HepG2 (cell line): ENCODE measurements around the gene DGCR8. TPM values are rescaled to one million over a fixed set of nuclear protein-coding genes. Genes with fewer than 3 reads are reported as not detected.

Experiments
- ATAC-seq: fragments of 200-7000 bp; cut with Tn5 transposase; 3 replicates; pipeline ENCODE4 v1.9.1; 2020; ENCODE audit warnings: mild to moderate bottlenecking, moderate library complexity
- BruUV-seq: library from RNA; stranded (reverse); fragments of 400-500 nt; replicated peaks from 2 replicates; lab custom pipeline; 2021; lab: Mats Ljungman, UMichigan
- CTCF ChIA-PET: fragments of 300-600 bp; formaldehyde crosslinking; extraction: SDS; loops from one replicate; lab custom pipeline; 2021; ENCODE audit warnings: low total read pairs, inconsistent platforms, low intra/inter-chr PET ratio; lab: Yijun Ruan, JAX
- POLR2A ChIA-PET: fragments of 350-600 bp; sonication (Branson Sonifier 250); formaldehyde crosslinking; loops from one replicate; lab custom pipeline; 2020; ENCODE audit warnings: antibody characterized with exemption, inconsistent platforms; lab: Yijun Ruan, JAX
- DNase-seq: peaks from one replicate; pipeline ENCODE4 v3.0.0-alpha.2; 2015; ENCODE audit warnings: low spot score
- FAIRE-seq: peaks from 3 replicates; lab custom pipeline; 2011; peaks lifted over from hg19 to GRCh38; lab: Jason Lieb, UNC
- H2AFZ ChIP-seq: one replicate; pipeline ENCODE4 v1.6.1; 2011; ENCODE audit warnings: low read length, inconsistent platforms
- H3K27ac ChIP-seq: fragments of 300-600 bp; 3 replicates; pipeline ENCODE4 v1.8.0; 2011; ENCODE audit warnings: mixed run types, mild to moderate bottlenecking, mixed read lengths, low read length, inconsistent platforms; ENCODE audit not compliant: insufficient read depth; ENCODE audit errors: extremely low read length
- H3K27me3 ChIP-seq, 2 experiments: fragments of 200-600 bp in 1 of 2; 2 replicates in 1 of 2; 3 replicates in 1 of 2; pipeline versions ENCODE4 v1.6.0 to v1.8.0; 2011; ENCODE audit warnings: low read length in 2 of 2, mild to moderate bottlenecking in 2 of 2, moderate library complexity in 2 of 2, inconsistent platforms in 1 of 2; ENCODE audit not compliant: insufficient read depth in 2 of 2, control insufficient read depth in 1 of 2
- H3K36me3 ChIP-seq, 2 experiments: fragments of 200-600 bp in 1 of 2; replicated peaks in 1 of 2; 2 replicates in 1 of 2; 3 replicates in 1 of 2; pipeline versions ENCODE4 v1.5.1 to v1.8.0; 2011; ENCODE audit warnings: low read length in 2 of 2, inconsistent platforms in 1 of 2; ENCODE audit not compliant: insufficient read depth in 2 of 2, control insufficient read depth in 1 of 2
- H3K4me1 ChIP-seq: 2 replicates; pipeline ENCODE4 v1.5.1; 2012; ENCODE audit warnings: low read length, inconsistent platforms; ENCODE audit not compliant: insufficient read depth
- H3K4me2 ChIP-seq: 2 replicates; pipeline ENCODE4 v1.6.0; 2011; ENCODE audit warnings: low read depth, low read length, inconsistent platforms
- H3K4me3 ChIP-seq, 3 experiments: fragments of 200-600 bp in 1 of 3; sonication (generic), shearing (Covaris generic) in 1 of 3; replicated peaks in 1 of 3; 2 replicates each; pipeline ENCODE4 v1.5.1; 2011 to 2016; ENCODE audit warnings: low read length in 3 of 3, inconsistent platforms in 2 of 3, low read depth in 2 of 3, mild to moderate bottlenecking in 2 of 3, control low read depth in 1 of 3, mixed read lengths in 1 of 3; ENCODE audit not compliant: insufficient read depth in 1 of 3
- H3K79me2 ChIP-seq: one replicate; pipeline ENCODE4 v1.6.1; 2011; ENCODE audit warnings: low read length, inconsistent platforms; ENCODE audit not compliant: insufficient read depth
- H3K9ac ChIP-seq: 2 replicates; pipeline ENCODE4 v1.6.0; 2011; ENCODE audit warnings: mild to moderate bottlenecking, low read depth, low read length, inconsistent platforms; ENCODE audit not compliant: insufficient read depth
- H3K9me3 ChIP-seq: 2 replicates; pipeline ENCODE4 v1.5.1; 2012; ENCODE audit warnings: mild to moderate bottlenecking, low read length
- H4K20me1 ChIP-seq: 2 replicates; pipeline ENCODE4 v1.6.0; 2011; ENCODE audit warnings: inconsistent platforms, mild to moderate bottlenecking, low read length, moderate library complexity; ENCODE audit not compliant: insufficient read depth
- REPIN1 ChIP-seq: sonication (generic); formaldehyde crosslinking; IDR thresholded peaks from 2 replicates; pipeline ENCODE4 v1.8.0; 2022; ENCODE audit warnings: missing genetic modification reagents, low read depth, mild to moderate bottlenecking, borderline replicate concordance
- SMARCC2 ChIP-seq: fragments of 450-650 bp; IDR thresholded peaks from 2 replicates; pipeline ENCODE4 v1.6.1; 2017; ENCODE audit warnings: antibody characterized with exemption, mild to moderate bottlenecking
- WGBS: methylation state at CpG from one replicate; pipeline ENCODE4 v1.1.6; 2017; ENCODE audit warnings: low lambda C conversion rate; 5-methylcytosine and 5-hydroxymethylcytosine counted together
- in situ Hi-C: cut with HindIII; loops from 2 replicates; pipeline ENCODE4 v1.10.0; 2017; ENCODE audit warnings: low pct_unique_long_range_greater_than_20kb; ENCODE audit not compliant: extremely low pct_ligation_motif_present
- intact Hi-C: fragments of 100-400 bp; cut with micrococcal nuclease; formaldehyde crosslinking; loops from one replicate; pipeline ENCODE4 v1.10.0; 2022; ENCODE audit not compliant: unreplicated experiment
- polyA plus RNA-seq, 8 experiments: library from polyadenylated mRNA; depleted of rRNA in 3 of 8; stranded (reverse) in 7 of 8; unstranded in 1 of 8; fragments of >200 nt; fragmentation: Illumina TruSeq in 4 of 8; extraction: Trizol in 4 of 8; gene quantifications; 2 replicates each; pipeline versions ENCODE4 v1.2.1 to v1.2.3, GENCODE V29; 2011 to 2016; ENCODE audit warnings: low read depth in 4 of 8, missing spikeins in 1 of 8, mixed read lengths in 1 of 8; ENCODE audit not compliant: insufficient read depth in 1 of 8
- total RNA-seq, 5 experiments: library from RNA; depleted of rRNA; stranded (reverse); fragments of >200 nt; fragmentation: Illumina TruSeq; extraction: Trizol; gene quantifications; 2 replicates each; pipeline ENCODE4 v1.2.3, GENCODE V29; 2016; ENCODE audit warnings: low read depth in 1 of 5
- TF ChIP-seq, protein P1 (sequence below): sonication (generic); formaldehyde crosslinking; IDR thresholded peaks from 2 replicates; pipeline ENCODE4 v1.4.0; 2020; ENCODE audit warnings: missing genetic modification reagents, borderline replicate concordance

Gene DGCR8
- total and polyA plus RNA-seq, 2 of the 13 experiments (the other 11 are each of a cell fraction or from before 2014, with no cell fraction given): 10.2 to 23.2 TPM

DNA sequence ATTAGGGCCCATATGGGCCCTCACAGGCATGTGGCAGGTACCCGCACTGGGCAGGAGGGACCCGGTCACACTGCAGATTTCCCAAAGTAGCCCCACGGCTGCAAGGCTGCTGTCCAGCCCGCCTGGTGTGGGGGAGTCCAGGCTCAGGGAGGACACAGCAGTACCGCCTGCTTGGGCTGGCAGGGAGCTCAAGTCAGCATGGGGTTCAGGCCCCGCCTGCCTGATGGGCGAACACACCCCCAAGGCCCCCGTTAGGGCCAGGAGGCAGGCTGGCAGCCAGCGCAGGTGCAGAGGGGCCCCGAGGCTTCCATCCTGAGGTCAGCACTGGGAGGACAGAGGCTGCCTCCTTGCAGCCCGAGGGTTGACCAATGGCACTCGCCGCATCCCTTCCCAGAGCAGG is 57.1 kb downstream of the DGCR8 start (continued):
- TF ChIP-seq, protein P1, sequence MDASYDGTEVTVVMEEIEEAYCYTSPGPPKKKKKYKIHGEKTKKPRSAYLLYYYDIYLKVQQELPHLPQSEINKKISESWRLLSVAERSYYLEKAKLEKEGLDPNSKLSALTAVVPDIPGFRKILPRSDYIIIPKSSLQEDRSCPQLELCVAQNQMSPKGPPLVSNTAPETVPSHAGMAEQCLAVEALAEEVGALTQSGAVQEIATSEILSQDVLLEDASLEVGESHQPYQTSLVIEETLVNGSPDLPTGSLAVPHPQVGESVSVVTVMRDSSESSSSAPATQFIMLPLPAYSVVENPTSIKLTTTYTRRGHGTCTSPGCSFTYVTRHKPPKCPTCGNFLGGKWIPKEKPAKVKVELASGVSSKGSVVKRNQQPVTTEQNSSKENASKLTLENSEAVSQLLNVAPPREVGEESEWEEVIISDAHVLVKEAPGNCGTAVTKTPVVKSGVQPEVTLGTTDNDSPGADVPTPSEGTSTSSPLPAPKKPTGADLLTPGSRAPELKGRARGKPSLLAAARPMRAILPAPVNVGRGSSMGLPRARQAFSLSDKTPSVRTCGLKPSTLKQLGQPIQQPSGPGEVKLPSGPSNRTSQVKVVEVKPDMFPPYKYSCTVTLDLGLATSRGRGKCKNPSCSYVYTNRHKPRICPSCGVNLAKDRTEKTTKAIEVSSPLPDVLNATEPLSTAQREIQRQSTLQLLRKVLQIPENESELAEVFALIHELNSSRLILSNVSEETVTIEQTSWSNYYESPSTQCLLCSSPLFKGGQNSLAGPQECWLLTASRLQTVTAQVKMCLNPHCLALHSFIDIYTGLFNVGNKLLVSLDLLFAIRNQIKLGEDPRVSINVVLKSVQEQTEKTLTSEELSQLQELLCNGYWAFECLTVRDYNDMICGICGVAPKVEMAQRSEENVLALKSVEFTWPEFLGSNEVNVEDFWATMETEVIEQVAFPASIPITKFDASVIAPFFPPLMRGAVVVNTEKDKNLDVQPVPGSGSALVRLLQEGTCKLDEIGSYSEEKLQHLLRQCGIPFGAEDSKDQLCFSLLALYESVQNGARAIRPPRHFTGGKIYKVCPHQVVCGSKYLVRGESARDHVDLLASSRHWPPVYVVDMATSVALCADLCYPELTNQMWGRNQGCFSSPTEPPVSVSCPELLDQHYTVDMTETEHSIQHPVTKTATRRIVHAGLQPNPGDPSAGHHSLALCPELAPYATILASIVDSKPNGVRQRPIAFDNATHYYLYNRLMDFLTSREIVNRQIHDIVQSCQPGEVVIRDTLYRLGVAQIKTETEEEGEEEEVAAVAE: no peak

DNA sequence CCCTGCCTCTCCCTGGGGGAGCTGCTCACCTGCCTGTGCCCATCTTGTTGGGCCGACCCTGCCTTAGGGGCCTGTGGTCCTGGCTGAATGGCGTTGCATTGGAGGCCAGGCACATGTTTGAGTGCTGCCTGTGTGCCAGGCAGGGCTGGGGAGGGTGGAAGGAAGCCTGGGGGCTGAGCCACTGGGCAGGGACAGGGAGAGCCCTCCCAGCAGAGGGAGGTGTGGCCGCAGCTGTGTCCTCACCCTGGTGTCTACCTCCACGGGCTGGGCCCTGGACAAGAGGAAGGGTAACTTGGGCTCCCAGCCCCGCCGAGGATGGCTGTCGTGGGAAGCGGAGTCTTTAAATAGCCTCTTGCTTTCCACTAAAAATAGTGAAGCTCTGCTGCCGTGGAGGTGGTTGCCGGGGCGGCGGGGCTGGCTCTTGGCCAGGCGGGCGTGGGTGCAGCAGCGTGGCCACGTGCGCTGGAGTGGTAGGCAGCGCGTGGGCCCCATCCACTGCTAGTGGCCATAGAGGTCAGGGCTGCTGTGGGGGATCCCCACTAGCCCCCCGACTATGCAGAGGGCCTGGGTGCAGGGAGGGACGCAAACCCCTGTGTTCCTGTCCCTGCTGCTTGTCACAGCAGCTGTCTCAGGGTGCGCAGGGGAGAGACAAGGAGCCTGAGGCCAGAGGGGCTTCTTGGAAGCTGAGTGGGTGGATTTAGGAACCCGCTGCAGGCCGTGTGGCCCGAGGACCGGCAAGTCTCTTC is 57.8 kb downstream of the DGCR8 start:
- CTCF ChIA-PET: no interaction called here
- 95% methylated on average over 23 of the region's 26 CpGs for WGBS
- no TSS peak for BruUV-seq

More for the DNA sequence above, 57.8 kb downstream of the DGCR8 start:
- 0 out of 2 replicates have a peak, but pooled peaks cover 6% of the 10 kb centered on the region for H4K20me1 ChIP-seq
- peaks cover 6% of the 10 kb centered on the region; the same call in 1 of the 2 replicates for H3K4me1 ChIP-seq
- POLR2A ChIA-PET: no interaction called here
- H3K27me3 ChIP-seq: no peaks in the 10 kb centered on the region
- H3K4me3 ChIP-seq: no peak overlapping the region
- TF ChIP-seq REPIN1 (CRISPR knock-in tag) (no peak), SMARCC2 (no peak)
- no peak overlapping the region for H3K4me2 ChIP-seq
- peaks cover 12% of the 10 kb centered on the region for H3K79me2 ChIP-seq
- H3K27ac ChIP-seq: no peak overlapping the region
- ATAC-seq (no peak), FAIRE-seq (no peak), DNase-seq (no peak)
- H3K36me3 ChIP-seq: peaks cover 1 to 5% of the 10 kb centered on the region in 2 experiments; a peak in 2 of 5 replicates
- in situ Hi-C loops: no loop called here
- no peaks in the 10 kb centered on the region for H3K9me3 ChIP-seq
- intact Hi-C loops: no loop called here
- no peak overlapping the region for H2AFZ ChIP-seq
- no peak overlapping the region for H3K9ac ChIP-seq
